ENCODE results near the gene CCL19.

CCL19 gene

GRCh38 chr9:34694811-34695210 is 3.7 kb upstream of the CCL19 start:
- DNase-seq (ENCODE audit: low read depth) = no peak

GRCh38 chr9:34693560-34693959 is 2.5 kb upstream of the CCL19 start:
- DNase-seq (ENCODE audit: low read depth) = no peak

- DNase-seq (ENCODE audit: low read depth) = no peak
Measured at GRCh38 chr9:34691936-34692315, 850 bp upstream of the CCL19 start.

GRCh38 chr9:34689512-34689911 is 1.6 kb downstream of the CCL19 start:
- DNase-seq (ENCODE audit: low read depth) = no peak

- DNase-seq (ENCODE audit: low read depth) = no peak
Measured at GRCh38 chr9:34689116-34689470, 2.0 kb downstream of the CCL19 start.

GRCh38 chr9:34688329-34689115 is 2.6 kb downstream of the CCL19 start:
- no peak for DNase-seq (ENCODE audit: low read depth)

- no peak for DNase-seq (ENCODE audit: low read depth)
Measured at GRCh38 chr9:34687276-34688030, 3.6 kb downstream of the CCL19 start.

GRCh38 chr9:34686732-34687131 is 4.3 kb downstream of the CCL19 start:
- no peak for DNase-seq (ENCODE audit: low read depth)

- no peak for DNase-seq (ENCODE audit: low read depth)
Measured at GRCh38 chr9:34686231-34686630, 4.8 kb downstream of the CCL19 start.

- DNase-seq (ENCODE audit: low read depth) = no peak
Measured at GRCh38 chr9:34685591-34685990, 5.5 kb downstream of the CCL19 start.

- no peak for DNase-seq (ENCODE audit: low read depth)
Measured at GRCh38 chr9:34684816-34685215, 6.3 kb downstream of the CCL19 start.

- no peak for DNase-seq (ENCODE audit: low read depth)
Measured at GRCh38 chr9:34684145-34684544, 6.9 kb downstream of the CCL19 start.

GRCh38 chr9:34675869-34676268 is 15.2 kb downstream of the CCL19 start:
- DNase-seq (ENCODE audit: low read depth) = no peak

GRCh38 chr9:34675048-34675714 is 15.9 kb downstream of the CCL19 start:
- no peak for DNase-seq (ENCODE audit: low read depth)

GRCh38 chr9:34674440-34674839 is 16.6 kb downstream of the CCL19 start:
- no peak for DNase-seq (ENCODE audit: low read depth)

GRCh38 chr9:34671307-34671706 is 19.8 kb downstream of the CCL19 start:
- DNase-seq (ENCODE audit: low read depth) = no peak

- no peak for DNase-seq (ENCODE audit: low read depth)
Measured at GRCh38 chr9:34669809-34670562, 21.1 kb downstream of the CCL19 start.

- DNase-seq (ENCODE audit: low read depth) = peak; percentile 76
Measured at GRCh38 chr9:34665381-34666250, 25.5 kb downstream of the CCL19 start.

GRCh38 chr9:34665067-34665380 is 26.1 kb downstream of the CCL19 start:
- DNase-seq (ENCODE audit: low read depth) = no peak

GRCh38 chr9:34664281-34665066 is 26.6 kb downstream of the CCL19 start:
- peak; percentile 13 for DNase-seq (ENCODE audit: low read depth)

- DNase-seq (ENCODE audit: low read depth) = no peak
Measured at GRCh38 chr9:34663303-34663605, 27.8 kb downstream of the CCL19 start.
